Mesendoderm (in vitro differentiated cells): ENCODE results near the gene NPFFR1.

Source experiments
- DNase-seq: peaks from one replicate; pipeline ENCODE4 v3.0.0; 2013
- H2AK5ac ChIP-seq: 2 replicates; pipeline ENCODE4 v1.6.1; 2013; ENCODE audit warnings: low read length, inconsistent platforms
- H2BK120ac ChIP-seq: 2 replicates; pipeline ENCODE4 v1.6.1; 2013; ENCODE audit warnings: low read depth, mild to moderate bottlenecking, low read length, moderate library complexity, mixed read lengths
- H2BK15ac ChIP-seq: replicated peaks from 2 replicates; pipeline ENCODE4 v1.6.1; 2013; ENCODE audit warnings: low read depth, mild to moderate bottlenecking, moderate library complexity
- H2BK5ac ChIP-seq: 2 replicates; pipeline ENCODE4 v1.6.1; 2013; ENCODE audit warnings: low read length, inconsistent platforms
- H3K18ac ChIP-seq: 2 replicates; pipeline ENCODE4 v1.6.1; 2013; ENCODE audit warnings: mild to moderate bottlenecking, low read length, mixed read lengths
- H3K23ac ChIP-seq: one replicate; pipeline ENCODE4 v1.6.1; 2013; ENCODE audit warnings: low read length
- H3K27ac ChIP-seq: 2 replicates; pipeline ENCODE4 v1.5.1; 2013; ENCODE audit warnings: low read depth, mild to moderate bottlenecking, inconsistent platforms, low read length, moderate library complexity
- H3K27me3 ChIP-seq: 2 replicates; pipeline ENCODE4 v1.6.1; 2013; ENCODE audit warnings: low read length, control low read depth, mild to moderate bottlenecking, inconsistent platforms; ENCODE audit not compliant: insufficient read depth, poor library complexity
- H3K36me3 ChIP-seq: 2 replicates; pipeline ENCODE4 v1.6.1; 2013; ENCODE audit warnings: low read length, inconsistent platforms; ENCODE audit not compliant: control insufficient read depth, insufficient read depth
- H3K4ac ChIP-seq: one replicate; pipeline ENCODE4 v1.6.1; 2013; ENCODE audit warnings: low read depth, mild to moderate bottlenecking, low read length, moderate library complexity
- H3K4me1 ChIP-seq: 2 replicates; pipeline ENCODE4 v1.6.1; 2013; ENCODE audit warnings: low read depth, low read length, inconsistent platforms; ENCODE audit not compliant: control insufficient read depth
- H3K4me2 ChIP-seq: 2 replicates; pipeline ENCODE4 v1.6.1; 2013; ENCODE audit warnings: low read length
- H3K4me3 ChIP-seq: 2 replicates; pipeline ENCODE4 v1.5.1; 2013; ENCODE audit warnings: mild to moderate bottlenecking, low read length
- H3K56ac ChIP-seq: one replicate; pipeline ENCODE4 v1.6.1; 2013; ENCODE audit warnings: low read length
- H3K79me1 ChIP-seq: 2 replicates; pipeline ENCODE4 v1.6.1; 2013; ENCODE audit warnings: low read length, inconsistent platforms
- H3K79me2 ChIP-seq: 2 replicates; pipeline ENCODE4 v1.6.1; 2013; ENCODE audit warnings: mild to moderate bottlenecking, low read length; ENCODE audit not compliant: control insufficient read depth, insufficient read depth
- H3K9ac ChIP-seq: 2 replicates; pipeline ENCODE4 v1.6.1; 2013; ENCODE audit warnings: low read length, inconsistent platforms
- H4K5ac ChIP-seq: one replicate; pipeline ENCODE4 v1.6.1; 2013; ENCODE audit warnings: low read length
- H4K8ac ChIP-seq: one replicate; pipeline ENCODE4 v1.6.1; 2013; ENCODE audit warnings: low read depth, mild to moderate bottlenecking, control low read depth, low read length, moderate library complexity
- WGBS: extraction: QIAGEN DNeasy Blood & Tissue Kit; methylation state at CpG from one replicate; pipeline ENCODE4 v1.1.7; 2013; ENCODE audit warnings: low lambda C conversion rate, missing lambda C conversion rate; ENCODE audit not compliant: insufficient coverage; ENCODE audit errors: extremely low coverage; 5-methylcytosine and 5-hydroxymethylcytosine counted together

Gene NPFFR1

DNA sequence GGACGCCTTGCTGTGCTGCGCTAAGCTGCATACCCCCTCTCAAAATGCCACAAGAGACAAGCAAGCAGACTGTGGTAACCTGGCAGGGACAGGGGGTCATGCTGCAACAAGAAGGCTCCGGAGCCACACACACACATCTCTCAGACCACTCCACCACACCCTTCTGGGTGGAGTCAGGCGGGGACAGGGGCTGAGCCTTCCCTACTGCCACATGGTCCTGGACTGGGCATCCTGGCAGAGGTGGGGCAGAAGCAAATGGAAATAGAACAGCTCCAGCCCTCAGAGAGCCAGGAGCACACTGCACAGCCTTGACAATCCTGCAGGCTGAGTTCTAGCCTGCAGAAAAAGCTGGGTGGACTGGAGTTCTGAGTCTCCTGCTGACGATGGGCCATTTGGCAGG lies 28.4 kb upstream of the NPFFR1 start:
- Histone ChIP-seq H3K36me3 (no peaks in the 10 kb centered on the region), H2BK5ac (no peak overlapping the region), H2BK120ac (no peak overlapping the region), H3K79me2 (no peaks in the 10 kb centered on the region), H3K23ac (no peak overlapping the region), H2BK15ac (no peak overlapping the region), H3K56ac (no peak overlapping the region), H2AK5ac (no peak overlapping the region), H4K8ac (no peak overlapping the region), H3K27ac (no peak overlapping the region), H3K4me1 (no peaks in the 10 kb centered on the region), H3K4me3 (no peak overlapping the region), H3K27me3 (no peaks in the 10 kb centered on the region), H3K18ac (no peak overlapping the region), H3K9ac (no peak overlapping the region), H3K4me2 (no peak overlapping the region), H3K79me1 (no peaks in the 10 kb centered on the region), H3K4ac (no peak overlapping the region), H4K5ac (no peak overlapping the region)
- WGBS = no CpG with 5 or more reads among the region's 5 CpGs
- no peak for DNase-seq

GRCh38 chr10:70311698-70312097 lies 27.9 kb upstream of the NPFFR1 start:
- no peaks in the 10 kb centered on the region for H3K27me3 ChIP-seq
- no CpG with 5 or more reads among the region's 3 CpGs for WGBS
- no peaks in the 10 kb centered on the region for H3K36me3 ChIP-seq
- no peak overlapping the region for H2BK5ac ChIP-seq
- no peak overlapping the region for H3K56ac ChIP-seq
- H3K79me2 ChIP-seq = no peaks in the 10 kb centered on the region
- H3K27ac ChIP-seq = no peak overlapping the region
- no peak overlapping the region for H3K4ac ChIP-seq
- H3K9ac ChIP-seq = no peak overlapping the region
- H3K18ac ChIP-seq = no peak overlapping the region
- no peak overlapping the region for H4K8ac ChIP-seq
- DNase-seq = no peak
- H3K79me1 ChIP-seq = no peaks in the 10 kb centered on the region
- H2BK120ac ChIP-seq = no peak overlapping the region
- H4K5ac ChIP-seq = no peak overlapping the region
- no peaks in the 10 kb centered on the region for H3K4me1 ChIP-seq
- no peak overlapping the region for H3K4me3 ChIP-seq
- H2BK15ac ChIP-seq = no peak overlapping the region
- H3K4me2 ChIP-seq = no peak overlapping the region
- no peak overlapping the region for H3K23ac ChIP-seq
- H2AK5ac ChIP-seq = no peak overlapping the region

GRCh38 chr10:70309661-70310060 lies 25.9 kb upstream of the NPFFR1 start:
- no peak overlapping the region for H2BK120ac ChIP-seq
- H3K4me1 ChIP-seq = no peaks in the 10 kb centered on the region
- no peak overlapping the region for H3K23ac ChIP-seq
- H2BK15ac ChIP-seq = no peak overlapping the region
- no CpG with 5 or more reads among the region's 7 CpGs for WGBS
- H3K27ac ChIP-seq = no peak overlapping the region
- no peak overlapping the region for H4K5ac ChIP-seq
- no peak overlapping the region for H3K18ac ChIP-seq
- no peak overlapping the region for H3K4ac ChIP-seq
- H3K4me3 ChIP-seq = no peak overlapping the region
- H4K8ac ChIP-seq = no peak overlapping the region
- H2AK5ac ChIP-seq = no peak overlapping the region
- H3K79me1 ChIP-seq = no peaks in the 10 kb centered on the region
- no peak overlapping the region for H2BK5ac ChIP-seq
- no peaks in the 10 kb centered on the region for H3K79me2 ChIP-seq
- H3K56ac ChIP-seq = no peak overlapping the region
- H3K9ac ChIP-seq = no peak overlapping the region
- no peak overlapping the region for H3K4me2 ChIP-seq
- no peak for DNase-seq
- no peaks in the 10 kb centered on the region for H3K27me3 ChIP-seq
- no peaks in the 10 kb centered on the region for H3K36me3 ChIP-seq

DNA sequence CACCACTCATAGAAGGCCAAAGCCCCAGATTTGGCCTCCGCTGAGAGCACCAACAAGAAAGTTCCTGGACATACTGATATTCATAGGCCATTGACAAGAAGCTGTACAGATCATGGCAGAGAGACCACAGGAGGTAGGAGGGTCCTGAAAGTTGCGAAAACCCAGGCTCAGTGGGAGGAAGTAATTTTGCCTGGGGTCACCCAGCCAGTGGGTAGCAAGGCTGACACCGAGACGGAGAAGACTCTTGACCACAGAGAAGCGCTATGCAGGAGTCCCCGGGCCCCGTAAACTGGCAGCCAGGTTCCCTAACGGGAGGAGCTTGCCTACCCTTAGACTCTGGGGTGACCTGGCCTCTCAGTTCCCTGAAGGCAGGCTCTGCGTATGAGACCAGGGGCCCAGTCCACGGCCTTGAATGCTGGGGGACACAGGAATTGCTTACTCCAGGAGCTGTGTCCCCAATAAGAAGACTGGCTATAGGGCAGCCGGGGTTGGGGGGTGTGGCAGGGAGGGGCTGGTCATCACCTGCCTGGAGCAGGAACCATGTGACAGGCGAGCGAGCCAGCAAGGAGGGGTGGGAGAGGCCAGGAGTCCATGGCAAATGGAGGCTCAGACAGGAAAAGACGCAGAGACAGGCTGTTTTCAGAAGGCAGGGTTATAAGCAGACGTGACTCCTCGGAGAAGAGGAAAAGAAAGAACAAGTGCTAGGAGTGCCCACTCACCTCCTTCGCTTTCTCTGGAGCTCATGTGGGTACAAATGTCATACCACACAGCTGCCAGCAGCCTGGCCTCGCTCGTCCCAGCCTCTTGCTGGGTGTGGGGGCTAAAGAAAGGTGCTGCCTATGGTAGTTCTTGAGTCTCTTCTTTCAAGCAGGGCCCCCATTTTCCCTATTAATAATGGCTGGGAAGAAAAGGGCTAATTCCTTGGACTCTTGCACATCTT lies 24.6 kb upstream of the NPFFR1 start:
- no peak overlapping the region for H3K9ac ChIP-seq
- H4K8ac ChIP-seq = no peak overlapping the region
- no peak overlapping the region for H3K56ac ChIP-seq
- no peak overlapping the region for H3K23ac ChIP-seq
- no peak overlapping the region for H2BK15ac ChIP-seq
- H3K36me3 ChIP-seq = no peaks in the 10 kb centered on the region
- H3K4ac ChIP-seq = no peak overlapping the region
- no peak overlapping the region for H3K4me3 ChIP-seq
- no CpG with 5 or more reads among the region's 19 CpGs for WGBS
- no peak overlapping the region for H2AK5ac ChIP-seq
- no peaks in the 10 kb centered on the region for H3K79me2 ChIP-seq
- no peaks in the 10 kb centered on the region for H3K79me1 ChIP-seq
- no peak overlapping the region for H3K18ac ChIP-seq
- no peak overlapping the region for H3K4me2 ChIP-seq
- no peak overlapping the region for H2BK5ac ChIP-seq
- H4K5ac ChIP-seq = no peak overlapping the region
- H3K27me3 ChIP-seq = no peaks in the 10 kb centered on the region
- H2BK120ac ChIP-seq = no peak overlapping the region
- H3K27ac ChIP-seq = no peak overlapping the region
- no peak for DNase-seq
- no peaks in the 10 kb centered on the region for H3K4me1 ChIP-seq

- no peak overlapping the region for H3K27ac ChIP-seq
- no peak overlapping the region for H2BK15ac ChIP-seq
- no peaks in the 10 kb centered on the region for H3K79me1 ChIP-seq
- no peak overlapping the region for H2BK120ac ChIP-seq
- no peak overlapping the region for H3K4me3 ChIP-seq
- H3K4ac ChIP-seq = no peak overlapping the region
- no peak overlapping the region for H3K4me2 ChIP-seq
- DNase-seq = no peak
- H3K56ac ChIP-seq = no peak overlapping the region
- H2AK5ac ChIP-seq = no peak overlapping the region
- no peaks in the 10 kb centered on the region for H3K27me3 ChIP-seq
- no peak overlapping the region for H3K18ac ChIP-seq
- no peak overlapping the region for H4K5ac ChIP-seq
- no peaks in the 10 kb centered on the region for H3K36me3 ChIP-seq
- no peaks in the 10 kb centered on the region for H3K79me2 ChIP-seq
- no peaks in the 10 kb centered on the region for H3K4me1 ChIP-seq
- no peak overlapping the region for H3K23ac ChIP-seq
- no peak overlapping the region for H4K8ac ChIP-seq
- H3K9ac ChIP-seq = no peak overlapping the region
- H2BK5ac ChIP-seq = no peak overlapping the region
- WGBS = no CpG with 5 or more reads among the region's 5 CpGs
Observed at GRCh38 chr10:70306886-70307520, 23.2 kb upstream of the NPFFR1 start.
